H4 (cell line): ENCODE data around the gene MRPS25. TPM values are rescaled to one million over a fixed set of nuclear protein-coding genes. Genes with fewer than 3 reads are reported as not detected.
"Not testable (repeated sequence)": the region's sequence is repeated elsewhere in the genome, so short reads cannot be mapped to it uniquely, and the experiment has no call there.

Source experiments
- DNase-seq: peaks from one replicate; pipeline ENCODE4 v3.0.0-alpha.2; 2015; ENCODE audit warnings: low spot score
- total RNA-seq: library from RNA; depleted of rRNA; stranded (reverse); fragments of >200 nt; shearing (Covaris generic); gene quantifications from 2 replicates; pipeline ENCODE4 v1.2.3, GENCODE V29; 2014; rRNA removed

The MRPS25 gene
- total RNA-seq, 1 experiment from 2014 or later, result 22.2 TPM

GRCh38 chr3:15043408-15044171, 21.5 kb downstream of the MRPS25 start:
- DNase-seq, result no peak

DNA sequence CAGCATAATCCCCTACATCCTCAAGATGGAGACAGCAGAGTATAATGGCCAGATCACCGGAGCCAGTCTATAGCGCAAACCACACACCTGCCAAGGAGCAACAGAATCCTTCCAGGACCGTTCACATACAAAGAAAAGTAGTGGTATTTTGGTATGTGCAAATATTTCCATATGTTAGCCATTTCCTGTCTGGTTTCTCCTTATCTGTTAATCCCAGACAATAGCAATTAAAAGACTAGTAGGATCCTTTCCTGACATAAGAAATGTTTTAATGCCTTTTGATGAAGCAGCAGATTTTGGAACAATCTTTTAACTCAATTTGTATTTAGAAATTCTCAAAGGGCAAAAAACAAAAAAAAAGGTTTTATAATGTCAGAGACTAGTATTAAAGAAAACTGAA, 22.2 kb downstream of the MRPS25 start:
- DNase-seq, result no peak

- no peak for DNase-seq
Measured at GRCh38 chr3:15041950-15042349, 23.2 kb downstream of the MRPS25 start.

DNA sequence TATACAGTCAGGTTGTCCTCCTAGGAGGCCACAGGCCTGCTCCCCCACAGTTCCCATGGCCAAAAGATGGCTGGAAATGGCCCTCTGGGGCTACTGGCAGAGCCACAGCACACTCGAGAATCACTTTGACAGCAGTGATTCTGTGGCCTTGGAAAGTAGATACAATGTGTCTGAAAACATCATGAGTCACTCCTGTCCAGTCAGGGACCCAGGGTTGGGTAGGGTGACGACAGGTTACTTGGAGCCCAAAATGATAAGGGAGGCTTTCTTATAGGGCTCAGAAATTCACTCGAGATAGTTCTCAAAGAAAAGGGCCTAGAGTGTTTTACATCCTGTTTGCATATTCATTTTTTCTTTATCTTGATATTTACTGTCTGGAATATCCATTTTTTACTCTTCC, 24.3 kb downstream of the MRPS25 start:
- DNase-seq, result no peak

GRCh38 chr3:15038306-15038705, 26.8 kb downstream of the MRPS25 start:
- DNase-seq, result no peak

GRCh38 chr3:15033103-15033502, 32.0 kb downstream of the MRPS25 start:
- no peak for DNase-seq

DNA sequence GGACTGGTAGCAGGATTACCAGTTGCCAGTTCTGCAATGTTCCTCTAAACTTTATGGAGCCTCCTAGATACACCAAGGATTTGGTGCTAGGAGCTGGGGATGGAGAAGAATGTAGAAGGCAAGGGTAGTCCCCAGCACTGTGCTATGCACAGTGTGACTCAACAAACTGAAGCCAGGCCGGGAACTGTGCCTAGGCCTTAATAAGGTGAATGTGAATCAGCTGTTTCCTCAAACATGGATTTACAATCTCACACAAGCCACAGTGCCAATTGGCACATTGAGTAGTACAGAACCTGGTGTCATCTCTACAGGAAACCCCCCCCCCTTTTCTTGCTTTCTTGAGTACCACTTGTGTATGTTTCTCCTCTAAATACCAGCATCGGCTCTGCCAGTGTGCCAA, 32.5 kb downstream of the MRPS25 start:
- DNase-seq, result no peak

- no peak for DNase-seq
Measured at GRCh38 chr3:15029625-15030024, 35.5 kb downstream of the MRPS25 start.

DNA sequence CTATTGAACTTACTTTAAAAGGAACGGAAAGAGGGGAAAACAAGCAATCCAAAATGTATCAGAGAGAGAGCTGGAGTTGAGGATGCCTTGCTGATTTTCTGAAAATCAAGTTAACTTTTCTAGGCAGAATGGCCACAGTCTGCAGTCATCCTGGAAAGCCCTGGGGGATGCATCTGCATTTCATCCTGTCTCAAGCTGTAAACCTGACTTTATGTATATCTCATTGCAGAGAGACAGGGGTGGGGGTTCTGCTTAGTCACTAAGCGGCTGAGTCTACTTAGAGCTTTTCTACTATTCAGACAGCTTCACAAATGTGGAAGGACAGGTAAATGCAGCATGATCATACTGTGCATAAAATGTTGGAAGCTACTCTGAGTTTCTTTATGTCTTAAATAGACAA, 41.4 kb downstream of the MRPS25 start:
- DNase-seq, result no peak

DNA sequence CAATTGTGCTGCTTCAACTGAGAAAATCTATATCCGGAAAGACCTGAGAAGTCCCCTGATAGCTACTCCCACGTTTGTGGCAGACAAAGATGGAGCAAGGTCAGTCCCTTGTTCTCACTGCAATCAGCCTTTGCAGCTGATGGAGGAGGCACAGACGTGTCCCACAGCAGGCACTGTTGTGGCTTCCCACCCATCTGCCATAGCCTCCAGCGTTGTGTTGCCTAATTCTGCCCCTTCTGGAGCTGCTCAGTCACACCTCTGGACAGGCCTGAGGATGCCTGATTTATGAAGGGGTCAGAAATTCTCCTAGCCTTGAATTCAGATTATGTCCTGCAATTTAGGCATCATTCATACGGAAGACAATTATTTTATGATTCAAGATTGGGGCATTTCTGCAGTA, 41.9 kb downstream of the MRPS25 start:
- no peak for DNase-seq

DNA sequence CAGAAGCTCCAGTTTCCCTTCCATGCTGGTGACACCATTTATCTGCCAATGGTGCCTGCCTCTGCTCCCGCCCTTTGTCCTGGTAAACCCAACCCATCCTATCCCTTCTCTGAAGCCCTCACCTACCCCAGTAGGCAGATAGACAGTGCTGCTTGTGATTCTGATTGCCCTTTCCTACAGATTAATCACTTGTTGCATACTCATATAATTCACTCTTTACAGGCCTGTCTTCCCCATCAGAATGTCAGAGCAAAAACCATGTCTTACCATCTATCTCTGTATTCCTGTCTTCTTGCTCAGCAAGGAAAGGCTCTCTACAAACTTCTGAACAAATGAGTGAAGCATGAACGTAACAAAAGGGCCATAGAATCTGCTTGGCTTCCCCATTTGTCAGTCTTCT, 47.9 kb downstream of the MRPS25 start:
- DNase-seq, result no peak

DNA sequence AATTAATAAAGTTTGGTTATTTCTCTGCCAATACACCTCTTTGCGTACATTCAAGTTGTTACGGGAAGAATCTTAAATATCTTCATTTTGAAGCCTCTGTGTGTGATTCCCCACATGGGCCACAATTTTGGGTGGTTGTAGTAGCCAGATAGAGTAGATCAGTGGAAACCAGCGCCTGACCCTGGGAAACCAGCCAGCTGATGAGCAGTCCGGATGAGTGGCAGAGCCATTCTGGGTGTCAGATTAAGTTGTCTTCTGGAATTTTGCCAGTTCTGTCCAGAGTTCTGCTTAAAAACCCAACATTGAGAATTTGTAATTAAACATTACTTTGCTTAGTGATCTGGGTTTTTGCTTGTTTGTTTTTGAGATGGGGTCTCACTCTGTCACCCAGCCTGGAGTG, 49.7 kb downstream of the MRPS25 start:
- DNase-seq, result no peak

GRCh38 chr3:15014606-15015328, 50.3 kb downstream of the MRPS25 start:
- DNase-seq, result no peak

DNA sequence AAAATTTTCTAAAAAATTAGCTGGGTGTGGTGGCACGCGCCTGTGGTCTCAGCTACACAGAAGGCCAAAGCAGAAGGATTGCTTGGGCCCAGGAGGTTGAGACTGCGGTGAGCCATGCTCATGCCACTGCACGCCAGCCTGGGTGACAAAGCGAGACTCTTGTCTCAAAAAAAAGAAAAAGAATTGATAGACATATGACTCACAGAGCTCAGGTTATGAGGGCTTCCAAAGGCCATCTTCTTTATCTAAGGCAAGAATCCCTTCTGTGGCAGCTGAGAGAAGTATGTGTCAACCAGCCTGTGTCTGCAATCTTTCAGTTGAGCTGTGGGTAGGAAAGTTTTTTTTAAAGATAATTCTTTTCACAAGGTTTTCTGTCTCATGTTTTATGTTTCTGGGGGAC, 53.9 kb downstream of the MRPS25 start:
- DNase-seq, result no peak

DNA sequence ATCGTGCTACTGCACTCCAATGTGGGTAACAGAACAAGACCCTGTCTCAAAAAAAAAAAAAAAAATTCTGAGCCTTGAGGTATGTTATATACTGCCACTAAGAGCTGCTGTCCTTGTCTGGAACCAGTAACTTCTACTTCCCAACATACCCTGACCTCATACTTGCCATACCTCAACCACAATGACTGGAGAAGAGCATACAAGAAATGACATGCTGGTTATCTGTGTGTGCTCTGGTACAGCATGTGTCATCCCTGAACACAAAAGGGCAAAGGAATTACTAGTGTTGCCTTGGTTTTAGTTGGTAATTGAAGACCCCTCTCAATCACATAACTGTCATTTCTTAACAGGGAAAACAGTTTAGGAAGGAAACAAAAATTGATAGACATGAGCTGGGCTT, 54.5 kb downstream of the MRPS25 start:
- no peak for DNase-seq

DNA sequence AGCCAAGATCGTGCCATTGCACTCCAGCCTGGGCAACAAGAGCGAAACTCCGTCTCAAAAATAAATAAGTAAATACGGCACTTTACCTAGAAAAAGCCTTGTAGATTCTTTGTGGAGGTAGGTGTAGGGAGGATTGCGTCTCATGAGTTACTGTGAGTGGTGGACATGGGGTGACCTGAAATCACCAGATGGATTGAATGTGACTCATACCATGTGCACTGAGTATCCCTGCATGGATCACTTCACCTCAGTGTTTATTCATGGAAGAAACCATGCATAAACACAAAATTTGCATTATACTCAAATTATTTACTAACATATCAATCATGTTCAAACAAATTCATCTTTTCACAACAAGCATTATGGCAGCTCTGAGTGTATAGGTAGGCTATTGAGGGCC, 55.9 kb downstream of the MRPS25 start:
- DNase-seq, result no peak

DNA sequence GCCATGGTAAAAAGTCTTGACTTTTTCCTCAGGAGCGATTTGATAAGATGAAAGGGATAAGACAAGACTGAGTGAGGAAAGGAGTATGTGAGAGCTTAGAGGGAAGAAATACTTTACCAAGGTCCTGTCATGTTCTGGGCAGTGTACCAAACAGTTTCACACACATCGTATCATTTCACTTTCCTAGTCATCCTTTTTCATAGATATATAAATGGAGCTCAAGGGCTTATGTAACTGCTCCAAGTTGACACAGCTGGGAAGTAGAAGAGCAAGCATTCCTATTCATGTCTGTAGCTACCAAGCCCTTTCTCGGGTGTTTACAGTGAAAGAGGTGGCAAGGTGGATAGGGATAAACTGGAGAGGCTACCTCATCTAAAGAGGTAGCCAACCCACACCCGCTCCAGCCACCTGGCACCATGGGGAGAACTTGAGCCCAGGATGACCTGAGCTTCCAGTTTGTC, 57.4 kb downstream of the MRPS25 start:
- DNase-seq, result no peak

DNA sequence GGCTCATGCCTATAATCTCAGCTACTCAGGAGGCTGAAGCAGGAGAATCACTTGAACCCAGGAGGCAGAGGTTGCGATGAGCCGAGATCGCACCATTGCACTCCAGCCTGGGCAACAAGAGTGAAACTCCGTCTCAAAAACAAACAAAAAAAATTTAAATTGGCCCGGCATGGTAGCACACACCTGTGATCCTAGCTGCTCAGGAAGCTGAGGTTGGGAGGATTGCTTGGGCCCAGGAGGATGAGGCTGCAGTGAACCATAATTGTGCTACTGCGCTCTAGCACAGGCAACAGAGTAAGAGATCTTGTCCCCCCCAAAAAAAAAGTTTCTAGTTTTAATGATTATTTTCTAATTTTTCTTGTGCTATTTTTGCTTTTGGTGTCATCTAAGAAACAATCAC, 65.9 kb downstream of the MRPS25 start:
- DNase-seq, result not testable (repeated sequence)

Other genes starting within 250 kb of the MRPS25 start
- 0.17 TPM in 1 of 2 replicates, not detected in the other for gene FGD5, start 246.4 kb downstream of the MRPS25 start, total RNA-seq
- gene NR2C2, start 117.7 kb downstream of the MRPS25 start, total RNA-seq, result 12.0 and 12.7 TPM in 2 replicates
- 7.1 and 12.7 TPM in 2 replicates for gene RBSN, start 33.8 kb upstream of the MRPS25 start, total RNA-seq
- gene CAPN7, start 140.9 kb upstream of the MRPS25 start, total RNA-seq, result 14.3 and 18.8 TPM in 2 replicates